Left ventricle myocardium inferior (tissue), 1 donor: Measurements from ENCODE around the gene MTUS2. TPM values are rescaled to one million over a fixed set of nuclear protein-coding genes. Genes with fewer than 3 reads are reported as not detected.
"Not testable (repeated sequence)": the region's sequence is repeated elsewhere in the genome, so short reads cannot be mapped to it uniquely, and the experiment has no call there.

ENCODE experiments used
- DNase-seq: peaks from one replicate; pipeline ENCODE4 v3.0.0-alpha.2; 2020
- H3K27ac ChIP-seq: fragments of 200-600 bp; replicated peaks from 2 replicates; pipeline ENCODE4 v1.8.0; 2021
- H3K27me3 ChIP-seq: fragments of 200-600 bp; 2 replicates; pipeline ENCODE4 v1.8.0; 2021; ENCODE audit warnings: low read depth
- H3K36me3 ChIP-seq: fragments of 200-600 bp; 2 replicates; pipeline ENCODE4 v1.8.0; 2021
- H3K4me1 ChIP-seq: fragments of 200-600 bp; 2 replicates; pipeline ENCODE4 v1.8.0; 2021
- H3K4me3 ChIP-seq: fragments of 200-600 bp; 2 replicates; pipeline ENCODE4 v1.8.0; 2021; ENCODE audit warnings: mild to moderate bottlenecking, moderate library complexity
- H3K9me3 ChIP-seq: fragments of 200-600 bp; replicated peaks from 2 replicates; pipeline ENCODE4 v1.8.0; 2021
- CTCF ChIP-seq: fragments of 200-600 bp; IDR thresholded peaks from 2 replicates; pipeline ENCODE4 v1.8.0; 2021; ENCODE audit warnings: antibody characterized with exemption, mild to moderate bottlenecking, borderline replicate concordance
- intact Hi-C: fragments of 100-400 bp; cut with micrococcal nuclease; formaldehyde crosslinking; loops from one replicate; pipeline ENCODE4 v1.11.0; 2022
- total RNA-seq: library from RNA; stranded (reverse); fragmentation: NEBNext Ultra II Directional; extraction: Animal tissue kit (Norgen Biotek cat#: 25700); gene quantifications from one replicate; pipeline ENCODE4 v1.2.1, GENCODE V29; 2021
- donor health status: DM: no; HTN: yes; CAD: no; lungs with severe emphysema.

MTUS2 gene
- total RNA-seq, 1 donor from 2014 or later: 101 TPM

GRCh38 chr13:29328501-29328900 is 508.4 kb downstream of the MTUS2 start:
- H3K36me3 ChIP-seq: no peaks in the 10 kb centered on the region
- intact Hi-C loops: no loop called here
- no peak overlapping the region for H3K4me3 ChIP-seq
- H3K9me3 ChIP-seq: peaks cover 2% of the 10 kb centered on the region
- H3K27me3 ChIP-seq: no peaks in the 10 kb centered on the region
- H3K4me1 ChIP-seq: no peaks in the 10 kb centered on the region
- no peak for TF ChIP-seq CTCF
- DNase-seq: no peak
- no peak overlapping the region for H3K27ac ChIP-seq

- no peaks in the 10 kb centered on the region for H3K27me3 ChIP-seq
- peaks cover 10% of the 10 kb centered on the region for H3K9me3 ChIP-seq
- TF ChIP-seq CTCF: no peak
- DNase-seq: no peak
- intact Hi-C loops: no loop called here
- no peaks in the 10 kb centered on the region for H3K4me1 ChIP-seq
- no peaks in the 10 kb centered on the region for H3K36me3 ChIP-seq
- no peak overlapping the region for H3K4me3 ChIP-seq
- no peak overlapping the region for H3K27ac ChIP-seq
Observed at GRCh38 chr13:29336356-29336755, 516.2 kb downstream of the MTUS2 start.

- no peak overlapping the region for H3K27ac ChIP-seq
- H3K9me3 ChIP-seq: peaks cover 21% of the 10 kb centered on the region
- intact Hi-C loops: no loop called here
- H3K36me3 ChIP-seq: no peaks in the 10 kb centered on the region
- no peaks in the 10 kb centered on the region for H3K4me1 ChIP-seq
- H3K4me3 ChIP-seq: no peak overlapping the region
- DNase-seq: no peak
- H3K27me3 ChIP-seq: no peaks in the 10 kb centered on the region
- TF ChIP-seq CTCF: no peak
Observed at GRCh38 chr13:29339386-29340272, 519.5 kb downstream of the MTUS2 start.

GRCh38 chr13:29345860-29346582 is 525.9 kb downstream of the MTUS2 start:
- intact Hi-C loops: loop anchor here (5.0 kb wide), 1 partner anchor 134 kb away; no protein-coding TSS in a partner anchor
- not testable (repeated sequence) for H3K36me3 ChIP-seq, H3K27me3 ChIP-seq, DNase-seq, H3K27ac ChIP-seq, H3K4me3 ChIP-seq, H3K4me1 ChIP-seq
- peaks cover 14% of the 10 kb centered on the region for H3K9me3 ChIP-seq

- no peak for TF ChIP-seq CTCF
- Histone ChIP-seq H3K9me3 (no peaks in the 10 kb centered on the region), H3K27me3 (no peaks in the 10 kb centered on the region), H3K36me3 (no peaks in the 10 kb centered on the region), H3K4me3 (no peak overlapping the region), H3K27ac (no peak overlapping the region), H3K4me1 (no peaks in the 10 kb centered on the region)
- intact Hi-C loops: no loop called here
- no peak for DNase-seq
Observed at GRCh38 chr13:29355029-29355428, 534.9 kb downstream of the MTUS2 start.

GRCh38 chr13:29359181-29359580 is 539.0 kb downstream of the MTUS2 start:
- H3K4me3 ChIP-seq: no peak overlapping the region
- no peaks in the 10 kb centered on the region for H3K9me3 ChIP-seq
- H3K27ac ChIP-seq: no peak overlapping the region
- H3K4me1 ChIP-seq: peaks cover 4% of the 10 kb centered on the region
- intact Hi-C loops: no loop called here
- no peaks in the 10 kb centered on the region for H3K36me3 ChIP-seq
- no peak for TF ChIP-seq CTCF
- H3K27me3 ChIP-seq: no peaks in the 10 kb centered on the region
- DNase-seq: no peak
